VCaP (cell line): ENCODE measurements around the gene TBC1D8B.

Experiments used
- H3K27ac ChIP-seq: fragments of 450-650 bp; 2 replicates; pipeline ENCODE4 v1.5.1; 2017
- TF ChIP-seq, protein P1 (sequence below): fragments of 450-650 bp; conservative IDR thresholded peaks from 2 replicates; pipeline ENCODE4 v1.5.1; 2017; ENCODE audit warnings: mild to moderate bottlenecking, moderate library complexity

The TBC1D8B gene

DNA sequence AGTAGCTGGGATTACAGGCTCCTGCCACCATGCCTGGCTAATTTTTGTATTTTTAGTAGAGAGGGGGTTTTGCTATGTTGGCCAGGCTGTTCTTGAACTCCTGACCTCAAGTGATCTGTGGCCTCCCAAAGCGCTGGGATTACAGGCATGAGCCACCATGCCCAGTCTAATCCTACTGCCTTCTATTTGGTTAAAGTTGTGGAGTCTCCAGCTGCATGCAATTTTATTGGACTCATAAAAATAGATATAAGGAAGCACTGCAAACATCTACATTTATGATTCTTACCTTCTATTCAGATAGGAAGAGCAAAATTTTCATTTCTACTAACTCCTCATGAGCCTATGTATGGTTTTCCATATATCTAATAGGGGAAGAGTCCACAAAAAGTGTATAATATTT is 87.0 kb downstream of the TBC1D8B start:
- H3K27ac ChIP-seq: no peak overlapping the region; the same call in 1 of the 2 replicates
- TF ChIP-seq, protein P1, sequence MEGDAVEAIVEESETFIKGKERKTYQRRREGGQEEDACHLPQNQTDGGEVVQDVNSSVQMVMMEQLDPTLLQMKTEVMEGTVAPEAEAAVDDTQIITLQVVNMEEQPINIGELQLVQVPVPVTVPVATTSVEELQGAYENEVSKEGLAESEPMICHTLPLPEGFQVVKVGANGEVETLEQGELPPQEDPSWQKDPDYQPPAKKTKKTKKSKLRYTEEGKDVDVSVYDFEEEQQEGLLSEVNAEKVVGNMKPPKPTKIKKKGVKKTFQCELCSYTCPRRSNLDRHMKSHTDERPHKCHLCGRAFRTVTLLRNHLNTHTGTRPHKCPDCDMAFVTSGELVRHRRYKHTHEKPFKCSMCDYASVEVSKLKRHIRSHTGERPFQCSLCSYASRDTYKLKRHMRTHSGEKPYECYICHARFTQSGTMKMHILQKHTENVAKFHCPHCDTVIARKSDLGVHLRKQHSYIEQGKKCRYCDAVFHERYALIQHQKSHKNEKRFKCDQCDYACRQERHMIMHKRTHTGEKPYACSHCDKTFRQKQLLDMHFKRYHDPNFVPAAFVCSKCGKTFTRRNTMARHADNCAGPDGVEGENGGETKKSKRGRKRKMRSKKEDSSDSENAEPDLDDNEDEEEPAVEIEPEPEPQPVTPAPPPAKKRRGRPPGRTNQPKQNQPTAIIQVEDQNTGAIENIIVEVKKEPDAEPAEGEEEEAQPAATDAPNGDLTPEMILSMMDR: no peak

DNA sequence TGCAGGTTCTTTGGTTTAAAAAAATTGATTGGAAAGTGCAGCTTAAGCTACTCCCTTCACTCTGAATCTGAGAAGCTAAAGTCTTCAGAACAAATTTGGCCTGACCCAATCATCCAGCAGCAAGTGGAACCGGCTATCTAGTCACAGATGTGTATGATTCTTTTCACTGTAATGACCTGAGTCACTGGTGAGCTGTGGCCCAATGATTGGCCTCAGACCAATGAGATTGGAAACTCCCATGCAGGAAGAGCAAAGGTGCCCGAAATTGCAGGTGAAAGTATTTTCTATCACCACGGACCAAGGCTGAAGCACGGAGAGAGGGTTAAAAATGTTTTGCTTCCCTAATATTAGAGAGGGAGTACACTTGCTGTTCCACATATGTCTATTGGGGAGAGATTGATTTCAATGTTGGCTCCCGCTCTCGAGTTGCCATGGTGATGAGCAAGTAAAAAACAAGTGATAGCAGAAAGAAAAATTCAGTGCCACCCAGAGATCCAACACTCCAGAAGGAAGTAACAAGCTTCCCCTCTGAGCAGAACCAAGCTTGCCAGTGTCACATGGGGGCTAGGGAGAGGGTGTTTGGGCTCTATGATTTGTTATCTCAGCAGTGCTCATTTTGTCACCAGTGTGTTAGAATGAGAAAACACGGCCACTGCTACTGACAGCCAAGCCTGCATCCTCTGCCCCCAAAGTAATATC is 89.4 kb downstream of the TBC1D8B start:
- TF ChIP-seq, protein P1: no peak
- no peak overlapping the region for H3K27ac ChIP-seq

DNA sequence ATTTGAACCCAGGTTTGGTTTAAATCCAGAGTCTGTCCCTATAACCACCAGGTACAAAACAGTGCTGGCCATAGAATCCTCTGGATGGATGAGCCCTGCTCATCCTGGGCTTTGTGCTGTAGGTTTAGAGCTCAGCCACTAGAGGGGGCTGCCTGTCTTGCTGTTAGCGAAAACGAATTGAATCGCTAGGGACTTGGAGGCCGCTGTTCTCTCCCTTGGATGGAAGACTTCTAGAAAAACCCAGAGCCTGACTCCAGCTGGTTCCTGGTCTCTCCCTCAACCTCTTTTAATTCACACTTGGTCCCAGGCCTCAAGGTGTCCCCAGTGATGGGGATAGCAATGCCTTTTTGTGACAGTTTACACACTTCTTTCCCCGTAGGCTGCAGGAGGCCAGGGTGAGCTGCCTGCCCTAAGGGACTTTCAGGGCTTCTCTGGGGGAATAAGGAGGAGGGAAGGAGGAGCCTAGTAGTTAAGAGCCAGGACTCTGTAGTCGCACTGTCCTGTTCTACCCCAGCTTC is 92.0 kb downstream of the TBC1D8B start:
- H3K27ac ChIP-seq: no peak overlapping the region
- TF ChIP-seq, protein P1: peak; percentile 73

DNA sequence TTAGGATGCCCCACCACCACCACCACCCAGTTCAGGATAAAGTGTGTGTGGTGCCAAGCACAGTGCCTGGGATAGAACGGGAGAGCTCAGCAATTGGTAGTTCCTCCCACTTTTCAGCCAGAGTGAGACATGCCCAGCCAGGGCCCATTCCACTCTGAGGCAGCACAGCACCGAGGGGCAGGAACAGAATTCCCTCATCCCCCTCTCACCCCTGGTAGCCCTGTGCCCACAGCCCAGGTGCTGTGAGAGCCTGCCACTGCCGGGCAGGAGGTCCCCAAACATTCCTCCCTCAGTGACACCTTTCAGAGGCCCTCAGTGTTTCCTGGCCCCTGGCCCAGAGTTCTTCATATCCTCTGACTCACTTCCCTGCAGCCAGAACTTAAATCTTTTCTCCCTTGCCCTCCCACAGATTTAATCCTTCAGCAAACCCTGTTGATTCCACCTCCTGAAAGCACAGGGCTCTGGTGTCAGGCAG is 92.5 kb downstream of the TBC1D8B start:
- TF ChIP-seq, protein P1: no peak
- no peak overlapping the region for H3K27ac ChIP-seq

DNA sequence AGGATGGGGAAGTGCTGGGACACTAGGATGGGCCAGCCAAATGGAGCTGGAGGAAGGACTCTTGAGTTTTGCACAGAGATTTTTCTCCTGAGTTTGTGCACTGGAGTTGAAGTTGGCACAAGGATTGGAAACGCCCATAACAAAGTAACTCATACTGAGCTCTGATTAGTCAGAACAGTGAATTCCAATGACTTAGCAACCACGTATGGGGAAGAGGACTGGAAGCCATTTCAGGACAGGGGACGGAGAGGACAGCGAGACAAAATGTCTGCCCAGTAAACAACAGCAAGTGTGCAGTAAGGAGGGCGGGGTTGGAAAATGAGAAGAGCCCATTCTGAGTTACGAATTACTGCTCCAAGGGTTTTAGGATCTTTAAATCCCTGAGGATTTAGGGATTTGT is 94.8 kb downstream of the TBC1D8B start:
- TF ChIP-seq, protein P1: no peak
- no peak overlapping the region for H3K27ac ChIP-seq

DNA sequence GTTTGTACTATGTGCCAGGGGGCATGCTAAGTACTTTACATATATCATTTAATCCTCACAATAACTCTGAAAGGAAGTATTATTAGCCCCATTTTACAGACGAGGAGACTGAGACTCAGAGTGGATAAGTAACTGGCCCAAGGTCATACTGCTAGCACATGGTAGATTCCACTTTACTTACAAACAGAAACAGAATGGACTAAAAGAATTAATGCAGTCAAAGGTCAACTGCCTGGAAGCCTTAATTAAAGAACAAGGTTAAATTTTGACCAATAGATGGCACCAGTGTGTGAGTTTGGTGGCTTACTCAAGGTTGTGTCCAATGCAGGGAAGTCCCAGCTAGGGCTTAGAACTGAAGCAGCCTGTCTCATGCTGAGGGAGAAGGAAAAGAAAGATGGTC is 96.0 kb downstream of the TBC1D8B start:
- TF ChIP-seq, protein P1: peak; percentile 54

DNA sequence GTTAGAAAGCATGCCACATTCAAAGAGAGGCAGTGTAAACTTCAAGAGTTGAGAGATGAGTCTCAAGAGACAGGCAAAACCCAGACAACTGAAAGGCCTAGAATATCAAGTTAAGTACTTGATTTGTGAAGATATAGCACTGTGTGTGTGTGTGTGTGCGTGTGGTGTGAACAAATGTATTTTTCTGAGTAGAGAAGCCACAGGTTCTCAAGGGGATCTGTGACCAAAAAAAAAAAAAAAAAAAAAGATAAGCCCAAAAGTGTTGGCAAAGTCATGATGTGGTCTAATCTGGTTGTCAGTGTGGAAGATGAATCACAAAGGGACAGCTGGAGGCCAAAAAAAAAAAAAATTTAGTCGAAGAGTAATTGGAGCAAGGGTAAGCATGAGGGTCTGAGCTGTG is 96.8 kb downstream of the TBC1D8B start:
- no peak overlapping the region for H3K27ac ChIP-seq
- TF ChIP-seq, protein P1: no peak

More for the DNA sequence above, 96.0 kb downstream of the TBC1D8B start:
- H3K27ac ChIP-seq: no peak overlapping the region
